ENCODE measurements around the gene OBP2A. TPM values are rescaled to one million over a fixed set of nuclear protein-coding genes. Genes with fewer than 3 reads are reported as not detected.
A peak's percentile ranks its signal among the peaks of the same experiment; 100 is the strongest.

OBP2A gene
- total and polyA plus RNA-seq, 2 of the 8 experiments (the other 6 are each of a cell fraction or from before 2014, with no cell fraction given): not detected

DNA sequence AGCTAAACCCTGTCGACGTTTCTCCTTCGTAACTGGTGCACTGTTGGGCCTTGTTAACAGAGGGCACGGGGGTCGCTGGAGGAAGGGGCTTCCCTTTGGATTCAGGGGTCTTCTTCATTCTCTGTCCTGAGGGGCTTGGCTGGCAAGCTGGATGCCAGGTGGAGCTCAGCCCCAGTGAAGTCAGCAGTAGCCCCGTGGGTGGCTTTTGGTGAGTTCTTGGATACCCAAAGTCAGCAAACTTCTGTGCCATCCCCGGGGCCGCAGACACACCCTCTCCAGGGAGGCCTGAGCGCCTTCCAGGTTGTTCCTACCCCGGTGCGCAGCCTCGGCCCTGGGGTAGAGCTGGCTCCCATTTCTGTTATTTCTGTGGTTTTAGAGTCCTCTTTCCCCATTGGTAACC is 12.3 kb upstream of the OBP2A start:
- TF ChIP-seq TCF12 (IDR thresholded peaks at IDR 0.05; ENCODE audit: low read depth, low read length) (no peak), POU5F1 (IDR thresholded peaks at IDR 0.05; ENCODE audit: low read depth, low read length) (no peak), SP1 (IDR thresholded peaks at IDR 0.05; ENCODE audit: low read depth, low read length) (no peak), SIRT6 (IDR thresholded peaks at IDR 0.05; ENCODE audit: low read length) (no peak), RAD21 (IDR thresholded peaks at IDR 0.05 in 1 of 2, conservative IDR thresholded peaks at IDR 0.05 in 1 of 2; ENCODE audit: low read depth in 2 of 2, low read length in 2 of 2) (no peak), JUND (IDR thresholded peaks at IDR 0.05; ENCODE audit: low read length) (no peak), YY1 (IDR thresholded peaks at IDR 0.05; ENCODE audit: low read depth, low read length) (no peak), EP300 (IDR thresholded peaks at IDR 0.05; ENCODE audit: borderline replicate concordance in 1 of 2, low read depth in 2 of 2, low read length in 2 of 2) (no peak)
- no peaks in the 10 kb centered on the region for H3K9me3 ChIP-seq (ENCODE audit: insufficient read depth in 2 of 2, low read depth in 1 of 2, low read length in 1 of 2)
- FAIRE-seq: no peak

More for the DNA sequence above, 12.3 kb upstream of the OBP2A start:
- POLR2A ChIA-PET (ENCODE audit: partially characterized antibody): interaction anchor here (1.4 kb wide), 1 partner anchor 29 kb away, joined by 4 read pairs; no protein-coding TSS in a partner anchor
- no peak overlapping the region for H4K91ac ChIP-seq (replicated peaks; ENCODE audit: insufficient read length, low read length)
- no peak overlapping the region for H4K5ac ChIP-seq (ENCODE audit: insufficient read length, low read depth, low read length)
- H2BK120ac ChIP-seq (replicated peaks; ENCODE audit: low read depth, low read length): no peak overlapping the region
- H2BK20ac ChIP-seq (ENCODE audit: low read length): no peak overlapping the region
- peaks cover 0 to 2% (median 0%) of the 10 kb centered on the region in 4 experiments; a peak in 1 of 7 replicates for H3K4me1 ChIP-seq (replicated peaks in 1 of 4; ENCODE audit: control insufficient read depth in 3 of 4, insufficient read depth in 4 of 4, low read length in 3 of 4)
- H3K27ac ChIP-seq (ENCODE audit: low read depth, low read length): no peak overlapping the region
- 87% methylated on average over 12 of the region's 12 CpGs; no CpG with 5 or more reads in 1 of the 2 experiments for WGBS, 2 experiments (ENCODE audit: extremely low coverage in 1 of 2, insufficient coverage in 1 of 2, insufficient read length in 1 of 2, insufficient replicate concordance in 2 of 2, low coverage in 1 of 2, low lambda C conversion rate in 2 of 2, missing lambda C conversion rate in 1 of 2)
- H2BK12ac ChIP-seq (ENCODE audit: low read depth, low read length): no peak overlapping the region
- H3K36me3 ChIP-seq (ENCODE audit: control insufficient read depth in 2 of 4, insufficient read depth in 4 of 4, low read length in 3 of 4): no peaks in the 10 kb centered on the region
- H2BK15ac ChIP-seq (ENCODE audit: low read length): no peak overlapping the region
- H3K9ac ChIP-seq (replicated peaks in 1 of 4; ENCODE audit: extremely low read depth in 1 of 4, low read depth in 3 of 4, low read length in 3 of 4): no peak overlapping the region
- no peak overlapping the region for H2AFZ ChIP-seq (ENCODE audit: low read length)
- no peak overlapping the region for H2BK5ac ChIP-seq (ENCODE audit: low read depth, low read length)
- no peak overlapping the region for H3K23ac ChIP-seq (ENCODE audit: insufficient read length)
- H3K56ac ChIP-seq (replicated peaks; ENCODE audit: insufficient read length, low read depth, low read length): no peak overlapping the region
- no peaks in the 10 kb centered on the region for H3K79me2 ChIP-seq (ENCODE audit: control insufficient read depth in 1 of 2, insufficient read depth in 2 of 2, low read length in 2 of 2)
- no peak overlapping the region for H3K4ac ChIP-seq (replicated peaks; ENCODE audit: insufficient read length, low read depth, low read length)
- no peaks in the 10 kb centered on the region for H3K27me3 ChIP-seq (replicated peaks in 1 of 4; ENCODE audit: control insufficient read depth in 3 of 4, extremely low read depth in 1 of 4, insufficient read depth in 3 of 4, low read length in 3 of 4)
- H3K79me1 ChIP-seq (ENCODE audit: low read depth, low read length): no peaks in the 10 kb centered on the region
- DNase-seq (ENCODE audit: low read depth in 1 of 2, low spot score in 2 of 2): peak in 1 of 2 experiments; percentile 41
- no peak overlapping the region for H3K14ac ChIP-seq (ENCODE audit: insufficient read length)
- H3K23me2 ChIP-seq (ENCODE audit: low read depth, low read length): no peaks in the 10 kb centered on the region
- H3K18ac ChIP-seq (ENCODE audit: extremely low read depth, low read length): no peak overlapping the region
- no peaks in the 10 kb centered on the region for H4K20me1 ChIP-seq (replicated peaks in 1 of 2; ENCODE audit: control insufficient read depth in 1 of 2, insufficient read depth in 2 of 2, low read length in 2 of 2)
- no peak overlapping the region for H3K4me2 ChIP-seq (ENCODE audit: insufficient read depth in 1 of 2, low read depth in 2 of 2, low read length in 2 of 2)
- no peak overlapping the region for H4K8ac ChIP-seq (ENCODE audit: extremely low read depth, insufficient read depth, low read length)
- H2AK5ac ChIP-seq (ENCODE audit: low read depth, low read length): no peak overlapping the region
- H3K4me3 ChIP-seq (ENCODE audit: extremely low read depth in 1 of 4, insufficient read depth in 2 of 4, low read depth in 3 of 4, low read length in 4 of 4): no peak overlapping the region
- CTCF ChIA-PET (ENCODE audit: partially characterized antibody): interaction anchor here (0.5 to 2.9 kb wide), 3 partner anchors 10 to 28 kb away, joined by 3 to 8 read pairs (median 4); no protein-coding TSS in a partner anchor

All from H1 (cell line).